Activated CD4-positive, alpha-beta T cell treated with anti-CD3 and anti-CD28 coated beads for 4 hours (primary cell): Measurements from ENCODE around the gene BRD1.

Experiments used
- DNase-seq, 2 donors: peaks; one replicate each; pipeline ENCODE4 v3.0.0-alpha.2; 2020

BRD1 gene

GRCh38 chr22:49827853-49828598 lies at the start of gene BRD1:
Gene BRD1, minus strand, starts transcription at chr22:49827873. Its CDS starts 3,556 bp downstream, at chr22:49824317.
- DNase-seq, result peak; percentile 51

- no peak for DNase-seq
Observed at GRCh38 chr22:49873228-49873940, 45.7 kb upstream of the BRD1 start.

GRCh38 chr22:49872347-49872746 lies 44.7 kb upstream of the BRD1 start:
- no peak for DNase-seq

GRCh38 chr22:49871482-49871881 lies 43.8 kb upstream of the BRD1 start:
- no peak for DNase-seq

GRCh38 chr22:49869845-49870712 lies 42.4 kb upstream of the BRD1 start:
- no peak for DNase-seq

GRCh38 chr22:49869086-49869830 lies 41.6 kb upstream of the BRD1 start:
- DNase-seq, result no peak

- no peak for DNase-seq
Observed at GRCh38 chr22:49867303-49868265, 39.9 kb upstream of the BRD1 start.

GRCh38 chr22:49866646-49867045 lies 39.0 kb upstream of the BRD1 start:
- no peak for DNase-seq

- no peak for DNase-seq
Observed at GRCh38 chr22:49866134-49866533, 38.5 kb upstream of the BRD1 start.

- DNase-seq, result no peak
Observed at GRCh38 chr22:49865156-49865555, 37.5 kb upstream of the BRD1 start.

GRCh38 chr22:49863931-49864330 lies 36.3 kb upstream of the BRD1 start:
- DNase-seq, result no peak

- no peak for DNase-seq
Observed at GRCh38 chr22:49862496-49862776, 34.8 kb upstream of the BRD1 start.

- no peak for DNase-seq
Observed at GRCh38 chr22:49861642-49862495, 34.2 kb upstream of the BRD1 start.

GRCh38 chr22:49858827-49859226 lies 31.2 kb upstream of the BRD1 start:
- no peak for DNase-seq

GRCh38 chr22:49856766-49857618 lies 29.3 kb upstream of the BRD1 start:
- DNase-seq, result no peak

GRCh38 chr22:49856343-49856742 lies 28.7 kb upstream of the BRD1 start:
- DNase-seq, result no peak

GRCh38 chr22:49855251-49855911 lies 27.7 kb upstream of the BRD1 start:
- peak in 1 of 2 donors; percentile 21 for DNase-seq

- peak in 1 of 2 donors; percentile 19 for DNase-seq
Observed at GRCh38 chr22:49853981-49854831, 26.5 kb upstream of the BRD1 start.
